IPS DF 4.7 (cell line): Measurements from ENCODE around the gene MAK.
"Not testable (repeated sequence)": the region's sequence is repeated elsewhere in the genome, so short reads cannot be mapped to it uniquely, and the experiment has no call there.

ENCODE experiments used
- DNase-seq: peaks from one replicate; pipeline ENCODE4 v3.0.0-alpha.2; 2013; ENCODE audit warnings: low spot score; ENCODE audit errors: extremely low read depth

Gene MAK

GRCh38 chr6:10837995-10838793, at the start of gene MAK:
TSS of gene MAK (minus strand) at chr6:10838539. CDS start at chr6:10830648, 7,891 bp downstream.
- DNase-seq: peak; percentile 64

GRCh38 chr6:10886691-10887502, 48.6 kb upstream of the MAK start, which contains the start of gene SYCP2L:
TSS of gene SYCP2L (plus strand) at chr6:10887052. CDS start at chr6:10887127, 75 bp downstream.
- DNase-seq: peak; percentile 68

- DNase-seq: not testable (repeated sequence)
Measured at GRCh38 chr6:10886365-10886690, 48.0 kb upstream of the MAK start.

GRCh38 chr6:10884245-10884972, 46.1 kb upstream of the MAK start:
- DNase-seq: no peak

GRCh38 chr6:10883312-10884244, 45.2 kb upstream of the MAK start:
- no peak for DNase-seq

GRCh38 chr6:10882657-10883171, 44.4 kb upstream of the MAK start:
- DNase-seq: no peak

GRCh38 chr6:10882253-10882630, 43.9 kb upstream of the MAK start:
- not testable (repeated sequence) for DNase-seq

- DNase-seq: no peak
Measured at GRCh38 chr6:10880366-10880765, 42.0 kb upstream of the MAK start.

GRCh38 chr6:10877871-10878270, 39.5 kb upstream of the MAK start:
- no peak for DNase-seq

- DNase-seq: no peak
Measured at GRCh38 chr6:10877012-10877411, 38.7 kb upstream of the MAK start.

- no peak for DNase-seq
Measured at GRCh38 chr6:10875026-10875425, 36.7 kb upstream of the MAK start.

GRCh38 chr6:10874207-10874606, 35.9 kb upstream of the MAK start:
- DNase-seq: no peak

- no peak for DNase-seq
Measured at GRCh38 chr6:10873374-10873773, 35.0 kb upstream of the MAK start.

GRCh38 chr6:10867952-10868351, 29.6 kb upstream of the MAK start:
- no peak for DNase-seq

GRCh38 chr6:10866709-10867108, 28.4 kb upstream of the MAK start:
- DNase-seq: not testable (repeated sequence)

GRCh38 chr6:10863031-10863430, 24.7 kb upstream of the MAK start:
- DNase-seq: not testable (repeated sequence)

- no peak for DNase-seq
Measured at GRCh38 chr6:10862361-10862760, 24.0 kb upstream of the MAK start.

- DNase-seq: no peak
Measured at GRCh38 chr6:10861086-10861485, 22.7 kb upstream of the MAK start.

- DNase-seq: no peak
Measured at GRCh38 chr6:10857259-10857658, 18.9 kb upstream of the MAK start.

GRCh38 chr6:10854922-10855632, 16.7 kb upstream of the MAK start:
- no peak for DNase-seq
